GM18498 (cell line): ENCODE data around the gene CSKMT.
"Not testable (repeated sequence)": the region's sequence is repeated elsewhere in the genome, so short reads cannot be mapped to it uniquely, and the experiment has no call there.

Experiments used
- ATAC-seq: cut with Tn5 transposase; IDR thresholded peaks from one replicate; pipeline ENCODE4 v1.9.1; 2021; ENCODE audit warnings: mild to moderate bottlenecking, moderate library complexity; ENCODE audit not compliant: unreplicated experiment

CSKMT gene

GRCh38 chr11:62682518-62682917 lies 17.4 kb downstream of the CSKMT start:
- no peak for ATAC-seq

- ATAC-seq: no peak
Measured at GRCh38 chr11:62687508-62688396, 22.6 kb downstream of the CSKMT start.

GRCh38 chr11:62688491-62688890 lies 23.4 kb downstream of the CSKMT start:
- no peak for ATAC-seq

GRCh38 chr11:62689421-62690183 lies 24.5 kb downstream of the CSKMT start, which contains the start of gene LRRN4CL:
Gene LRRN4CL, minus strand, starts transcription at chr11:62689530. Its CDS starts 1,022 bp downstream, at chr11:62688508.
- no peak for ATAC-seq

- ATAC-seq: not testable (repeated sequence)
Measured at GRCh38 chr11:62693624-62694023, 28.5 kb downstream of the CSKMT start.

- no peak for ATAC-seq
Measured at GRCh38 chr11:62694455-62695167, 29.5 kb downstream of the CSKMT start.

- ATAC-seq: no peak
Measured at GRCh38 chr11:62702246-62702645, 37.1 kb downstream of the CSKMT start.

GRCh38 chr11:62703921-62704320 lies 38.8 kb downstream of the CSKMT start:
- not testable (repeated sequence) for ATAC-seq

- ATAC-seq: no peak
Measured at GRCh38 chr11:62705413-62705812, 40.3 kb downstream of the CSKMT start.

GRCh38 chr11:62705880-62706849 lies 41.1 kb downstream of the CSKMT start:
- peak; percentile 65 for ATAC-seq

- ATAC-seq: no peak
Measured at GRCh38 chr11:62706850-62707247, 41.7 kb downstream of the CSKMT start.

GRCh38 chr11:62707277-62707861 lies 42.3 kb downstream of the CSKMT start, which contains the start of the genes BSCL2 and GNG3:
Gene BSCL2, minus strand, starts transcription at chr11:62707424. Its CDS starts 229 bp downstream, at chr11:62707195.
Gene GNG3, plus strand, starts transcription at chr11:62707676. Its CDS starts 620 bp downstream, at chr11:62708296.
- ATAC-seq: no peak

GRCh38 chr11:62708392-62708791 lies 43.3 kb downstream of the CSKMT start:
- no peak for ATAC-seq

- no peak for ATAC-seq
Measured at GRCh38 chr11:62708793-62709192, 43.7 kb downstream of the CSKMT start.

- peak; percentile 70 for ATAC-seq
Measured at GRCh38 chr11:62709247-62710000, 44.3 kb downstream of the CSKMT start.

GRCh38 chr11:62710001-62710345 lies 44.9 kb downstream of the CSKMT start:
- peak; percentile 10 for ATAC-seq

- no peak for ATAC-seq
Measured at GRCh38 chr11:62712276-62712812, 47.2 kb downstream of the CSKMT start.

GRCh38 chr11:62712861-62713260 lies 47.7 kb downstream of the CSKMT start:
- ATAC-seq: no peak
